SKM-1 (cell line): ENCODE results near the gene PRKAG2.

ENCODE experiments used
- DNase-seq: peaks from one replicate; lab custom pipeline; 2025; ENCODE audit not compliant: unreplicated experiment; lab: John Stamatoyannopoulos, UW

The PRKAG2 gene

GRCh38 chr7:151716323-151716722, 160.6 kb downstream of the PRKAG2 start:
- no peak for DNase-seq

- DNase-seq: no peak
Measured at GRCh38 chr7:151715666-151716315, 161.1 kb downstream of the PRKAG2 start.

GRCh38 chr7:151714201-151714600, 162.7 kb downstream of the PRKAG2 start:
- DNase-seq: no peak

- no peak for DNase-seq
Measured at GRCh38 chr7:151712810-151713125, 164.1 kb downstream of the PRKAG2 start.

- DNase-seq: no peak
Measured at GRCh38 chr7:151711906-151712809, 164.8 kb downstream of the PRKAG2 start.

GRCh38 chr7:151711435-151711872, 165.5 kb downstream of the PRKAG2 start:
- DNase-seq: no peak

GRCh38 chr7:151710646-151711434, 166.1 kb downstream of the PRKAG2 start:
- DNase-seq: no peak

- no peak for DNase-seq
Measured at GRCh38 chr7:151710121-151710640, 166.7 kb downstream of the PRKAG2 start.

- DNase-seq: no peak
Measured at GRCh38 chr7:151709141-151710038, 167.5 kb downstream of the PRKAG2 start.

GRCh38 chr7:151708610-151709009, 168.3 kb downstream of the PRKAG2 start:
- no peak for DNase-seq

GRCh38 chr7:151707757-151708156, 169.2 kb downstream of the PRKAG2 start:
- DNase-seq: no peak

GRCh38 chr7:151707105-151707469, 169.8 kb downstream of the PRKAG2 start:
- no peak for DNase-seq

- DNase-seq: no peak
Measured at GRCh38 chr7:151706277-151707104, 170.4 kb downstream of the PRKAG2 start.

GRCh38 chr7:151705636-151706276, 171.2 kb downstream of the PRKAG2 start:
- DNase-seq: no peak

GRCh38 chr7:151704960-151705635, 171.8 kb downstream of the PRKAG2 start:
- no peak for DNase-seq

- no peak for DNase-seq
Measured at GRCh38 chr7:151704299-151704959, 172.5 kb downstream of the PRKAG2 start.

GRCh38 chr7:151702961-151703360, 174.0 kb downstream of the PRKAG2 start:
- DNase-seq: no peak

- no peak for DNase-seq
Measured at GRCh38 chr7:151700586-151701165, 176.2 kb downstream of the PRKAG2 start.
